ENCODE results near the gene UNC93A.
A peak's percentile ranks its signal among the peaks of the same experiment; 100 is the strongest.
"Not testable (repeated sequence)": the region's sequence is repeated elsewhere in the genome, so short reads cannot be mapped to it uniquely, and the experiment has no call there.

Gene UNC93A

DNA sequence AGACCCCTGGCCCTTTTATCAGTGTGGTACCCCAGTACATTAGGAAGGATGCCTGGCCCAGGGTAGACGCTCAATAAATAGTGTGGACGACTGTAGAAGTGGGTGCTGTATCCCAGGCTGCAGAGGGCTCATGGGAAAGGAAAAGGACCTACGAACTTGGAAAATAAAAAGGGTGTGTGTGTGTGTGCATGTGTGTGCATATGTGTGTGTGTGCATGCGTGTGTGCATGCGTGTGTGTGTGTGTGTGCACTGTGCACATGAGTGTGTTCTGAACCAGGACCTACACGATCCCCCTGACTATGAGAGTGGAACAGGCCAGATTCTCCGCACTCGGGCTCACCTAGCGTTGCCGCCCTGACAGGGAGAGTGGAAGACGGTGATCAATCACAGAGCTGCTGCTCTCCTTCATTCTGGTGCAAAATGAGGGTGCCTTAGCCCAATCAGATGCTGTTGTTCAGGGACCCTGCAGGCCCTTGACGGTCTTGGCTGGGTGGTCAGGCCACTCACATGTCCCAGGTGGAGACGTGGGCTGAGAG is 3.5 kb upstream of the UNC93A start:
- no peak overlapping the region for H3K4me3 Mint-ChIP-seq
- no peak overlapping the region for H3K27ac Mint-ChIP-seq
- peaks cover 32% of the 10 kb centered on the region for H3K4me1 Mint-ChIP-seq
- H3K9me3 Mint-ChIP-seq, result no peaks in the 10 kb centered on the region
- TF ChIP-seq CTCF (IDR thresholded peaks at IDR 0.05; ENCODE audit: unreplicated experiment in 3 of 3), result no peak
- H3K36me3 Mint-ChIP-seq (ENCODE audit: low read depth), result no peaks in the 10 kb centered on the region
- peaks cover 3% of the 10 kb centered on the region for H3K27me3 Mint-ChIP-seq (ENCODE audit: low read depth)

- TF ChIP-seq CTCF (IDR thresholded peaks at IDR 0.05; ENCODE audit: unreplicated experiment in 3 of 3), result peak; percentile 67 to 76 (median 75)
- H3K4me1 Mint-ChIP-seq, result peaks cover 21% of the 10 kb centered on the region
- H3K36me3 Mint-ChIP-seq (ENCODE audit: low read depth); H3K9me3 Mint-ChIP-seq; H3K4me3 Mint-ChIP-seq; H3K27me3 Mint-ChIP-seq (ENCODE audit: low read depth): not testable (repeated sequence)
- peak overlapping the region; percentile 29 to 73 (median 55) for H3K27ac Mint-ChIP-seq
Measured at GRCh38 chr6:167288591-167289225, 2.4 kb upstream of the UNC93A start.

DNA sequence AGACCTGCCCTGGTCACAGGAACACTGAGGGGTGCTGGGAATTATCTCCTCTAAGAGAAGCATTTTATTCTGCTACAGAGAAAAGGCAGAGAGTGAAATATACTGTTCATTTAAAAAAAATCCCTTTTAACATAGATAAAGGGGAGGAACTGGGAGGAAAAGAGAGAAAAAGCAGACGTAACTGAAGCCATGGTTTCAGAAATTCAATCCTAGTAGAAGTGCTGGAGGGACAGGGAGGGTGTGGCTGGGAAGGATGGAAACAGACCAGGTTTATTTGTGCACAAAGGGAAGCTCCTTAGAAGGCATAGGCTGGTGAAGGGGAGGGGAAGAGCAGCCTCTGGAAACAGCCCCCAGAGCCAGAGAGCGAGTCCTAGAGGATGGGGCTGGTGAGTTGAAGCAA is 1.8 kb upstream of the UNC93A start:
- not testable (repeated sequence) for H3K27me3 Mint-ChIP-seq (ENCODE audit: low read depth); H3K9me3 Mint-ChIP-seq; H3K36me3 Mint-ChIP-seq (ENCODE audit: low read depth); H3K4me3 Mint-ChIP-seq
- Mint-ChIP-seq H3K27ac (peak overlapping the region; percentile 29 to 73 (median 55)), H3K4me1 (peaks cover 15% of the 10 kb centered on the region)

GRCh38 chr6:167291623-167292300 is 647 bp downstream of the UNC93A start:
- no peak for TF ChIP-seq CTCF (IDR thresholded peaks at IDR 0.05; ENCODE audit: unreplicated experiment in 3 of 3)
- Mint-ChIP-seq H3K27me3 (ENCODE audit: low read depth) (peaks cover 3% of the 10 kb centered on the region), H3K36me3 (ENCODE audit: low read depth) (no peaks in the 10 kb centered on the region), H3K9me3 (no peaks in the 10 kb centered on the region), H3K4me1 (peaks cover 15% of the 10 kb centered on the region), H3K27ac (no peak overlapping the region), H3K4me3 (no peak overlapping the region)

DNA sequence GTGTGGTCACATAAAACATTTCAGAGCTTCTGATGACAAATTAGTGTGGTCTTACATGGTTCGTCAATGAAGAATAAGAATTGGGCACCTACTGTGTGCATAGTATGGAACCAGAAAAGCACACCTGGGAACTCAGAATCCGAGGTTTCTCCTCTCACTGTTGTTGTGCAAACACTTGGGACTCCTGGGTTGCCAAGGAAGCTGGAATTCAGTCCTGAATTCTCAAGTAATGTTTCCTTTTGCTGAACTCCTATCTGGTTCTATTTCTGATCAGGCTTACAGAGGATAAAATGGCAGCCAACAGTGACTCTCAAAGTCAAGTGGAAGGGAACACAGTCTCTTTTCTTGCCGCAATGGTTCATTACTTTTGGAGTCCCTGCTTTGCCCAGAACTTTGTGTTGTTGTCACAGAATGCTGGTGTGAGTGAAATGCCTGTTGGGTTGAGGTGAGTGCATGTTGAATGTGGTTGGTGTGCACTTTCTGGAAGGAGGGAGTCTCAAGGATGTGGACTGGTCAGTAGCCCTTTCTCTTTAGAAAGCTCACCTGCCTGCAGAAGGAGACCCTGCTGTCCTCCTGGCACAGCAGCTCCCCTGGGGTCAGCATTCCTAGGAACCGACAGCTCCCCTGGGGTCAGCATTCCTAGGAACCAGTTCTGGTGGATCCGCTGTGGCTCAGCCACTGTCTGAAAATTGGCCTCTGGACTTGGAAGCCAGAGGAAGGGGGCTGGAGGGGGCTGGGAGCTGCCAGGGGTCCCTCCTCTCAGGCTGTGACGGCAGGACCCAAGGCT is 1.4 kb downstream of the UNC93A start:
- no peak for TF ChIP-seq CTCF (IDR thresholded peaks at IDR 0.05; ENCODE audit: unreplicated experiment in 3 of 3)
- H3K36me3 Mint-ChIP-seq (ENCODE audit: low read depth), result no peaks in the 10 kb centered on the region
- no peak overlapping the region for H3K4me3 Mint-ChIP-seq
- no peaks in the 10 kb centered on the region for H3K9me3 Mint-ChIP-seq
- H3K27me3 Mint-ChIP-seq (ENCODE audit: low read depth), result peaks cover 7% of the 10 kb centered on the region
- peaks cover 15% of the 10 kb centered on the region for H3K4me1 Mint-ChIP-seq
- H3K27ac Mint-ChIP-seq, result no peak overlapping the region

- Mint-ChIP-seq H3K36me3 (ENCODE audit: low read depth) (no peaks in the 10 kb centered on the region), H3K4me1 (peaks cover 14% of the 10 kb centered on the region), H3K4me3 (no peak overlapping the region), H3K27me3 (ENCODE audit: low read depth) (peaks cover 5% of the 10 kb centered on the region), H3K9me3 (peaks cover 3% of the 10 kb centered on the region), H3K27ac (no peak overlapping the region)
- TF ChIP-seq CTCF (IDR thresholded peaks at IDR 0.05; ENCODE audit: unreplicated experiment in 3 of 3), result no peak
Measured at GRCh38 chr6:167293088-167293589, 2.0 kb downstream of the UNC93A start.
